Measurements from ENCODE around the gene EEIG2.
"Not testable (repeated sequence)": the region's sequence is repeated elsewhere in the genome, so short reads cannot be mapped to it uniquely, and the experiment has no call there.

Gene EEIG2

GRCh38 chr1:108559215-108560186, at the start of gene EEIG2:
Gene EEIG2, plus strand, starts transcription at chr1:108560100. Its CDS starts 329 bp downstream, at chr1:108560429.
- peak; percentile 43 for DNase-seq (ENCODE audit: low read depth)
- peak; percentile 90 for TF ChIP-seq CTCF (IDR thresholded peaks at IDR 0.05; ENCODE audit: control insufficient read depth, extremely low read depth, insufficient read depth)
- H3K4me3 ChIP-seq (ENCODE audit: low read depth, low read length), result peak within 1 kb of the TSS; percentile 53

GRCh38 chr1:108511764-108512163, 48.1 kb upstream of the EEIG2 start:
- TF ChIP-seq CTCF (IDR thresholded peaks at IDR 0.05; ENCODE audit: control insufficient read depth, extremely low read depth, insufficient read depth), result 0 out of 2 replicates have a peak, but pooled peaks have one; percentile 8

GRCh38 chr1:108512239-108513043, 47.5 kb upstream of the EEIG2 start:
- TF ChIP-seq CTCF (IDR thresholded peaks at IDR 0.05; ENCODE audit: control insufficient read depth, extremely low read depth, insufficient read depth), result peak; percentile 82
- H3K4me3 ChIP-seq (ENCODE audit: low read depth, low read length), result no peak overlapping the region
- no peak for DNase-seq (ENCODE audit: low read depth)

More at GRCh38 chr1:108511764-108512163, 48.1 kb upstream of the EEIG2 start:
- DNase-seq (ENCODE audit: low read depth), result no peak
- no peak overlapping the region for H3K4me3 ChIP-seq (ENCODE audit: low read depth, low read length)

- no peak overlapping the region for H3K4me3 ChIP-seq (ENCODE audit: low read depth, low read length)
- DNase-seq (ENCODE audit: low read depth), result no peak
- TF ChIP-seq CTCF (IDR thresholded peaks at IDR 0.05; ENCODE audit: control insufficient read depth, extremely low read depth, insufficient read depth), result no peak
These were observed 46.9 kb upstream of the EEIG2 start for GRCh38 chr1:108513044-108513415.

GRCh38 chr1:108513914-108514313, 46.0 kb upstream of the EEIG2 start:
- H3K4me3 ChIP-seq (ENCODE audit: low read depth, low read length); DNase-seq (ENCODE audit: low read depth): not testable (repeated sequence)

- not testable (repeated sequence) for DNase-seq (ENCODE audit: low read depth); H3K4me3 ChIP-seq (ENCODE audit: low read depth, low read length)
These were observed 42.5 kb upstream of the EEIG2 start for GRCh38 chr1:108517301-108517897.

- H3K4me3 ChIP-seq (ENCODE audit: low read depth, low read length), result no peak overlapping the region
- DNase-seq (ENCODE audit: low read depth), result no peak
- no peak for TF ChIP-seq CTCF (IDR thresholded peaks at IDR 0.05; ENCODE audit: control insufficient read depth, extremely low read depth, insufficient read depth)
These were observed 37.9 kb upstream of the EEIG2 start for GRCh38 chr1:108521990-108522393.
